ENCODE measurements around the gene TAL2.

Gene TAL2

DNA sequence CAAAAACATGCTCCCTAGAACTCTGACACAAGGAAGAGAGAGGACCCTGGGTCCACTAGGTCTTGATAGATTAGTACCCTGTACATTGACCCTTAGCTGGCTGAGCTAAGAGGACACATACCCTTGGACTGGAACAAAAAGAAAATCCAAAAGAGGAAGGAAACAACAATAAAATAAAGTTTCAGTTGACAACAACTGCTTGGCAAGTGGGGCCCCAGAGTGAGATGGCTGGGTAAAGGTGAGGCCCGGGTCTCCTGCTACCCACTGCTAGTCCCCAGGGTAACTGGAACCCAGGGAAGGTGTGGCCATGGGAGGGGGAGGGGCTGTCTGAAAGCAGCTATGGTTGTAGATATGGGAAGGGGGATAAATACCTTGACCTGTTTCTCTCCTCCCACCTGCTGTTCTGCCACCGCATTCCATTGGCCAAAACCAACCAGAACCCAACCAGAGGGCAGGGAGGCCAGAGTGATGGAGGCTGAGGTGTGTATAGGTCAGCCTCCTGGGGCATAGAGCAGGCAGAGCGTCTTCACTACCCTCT, 11.7 kb downstream of the TAL2 start:
- TF ChIP-seq, protein P1, sequence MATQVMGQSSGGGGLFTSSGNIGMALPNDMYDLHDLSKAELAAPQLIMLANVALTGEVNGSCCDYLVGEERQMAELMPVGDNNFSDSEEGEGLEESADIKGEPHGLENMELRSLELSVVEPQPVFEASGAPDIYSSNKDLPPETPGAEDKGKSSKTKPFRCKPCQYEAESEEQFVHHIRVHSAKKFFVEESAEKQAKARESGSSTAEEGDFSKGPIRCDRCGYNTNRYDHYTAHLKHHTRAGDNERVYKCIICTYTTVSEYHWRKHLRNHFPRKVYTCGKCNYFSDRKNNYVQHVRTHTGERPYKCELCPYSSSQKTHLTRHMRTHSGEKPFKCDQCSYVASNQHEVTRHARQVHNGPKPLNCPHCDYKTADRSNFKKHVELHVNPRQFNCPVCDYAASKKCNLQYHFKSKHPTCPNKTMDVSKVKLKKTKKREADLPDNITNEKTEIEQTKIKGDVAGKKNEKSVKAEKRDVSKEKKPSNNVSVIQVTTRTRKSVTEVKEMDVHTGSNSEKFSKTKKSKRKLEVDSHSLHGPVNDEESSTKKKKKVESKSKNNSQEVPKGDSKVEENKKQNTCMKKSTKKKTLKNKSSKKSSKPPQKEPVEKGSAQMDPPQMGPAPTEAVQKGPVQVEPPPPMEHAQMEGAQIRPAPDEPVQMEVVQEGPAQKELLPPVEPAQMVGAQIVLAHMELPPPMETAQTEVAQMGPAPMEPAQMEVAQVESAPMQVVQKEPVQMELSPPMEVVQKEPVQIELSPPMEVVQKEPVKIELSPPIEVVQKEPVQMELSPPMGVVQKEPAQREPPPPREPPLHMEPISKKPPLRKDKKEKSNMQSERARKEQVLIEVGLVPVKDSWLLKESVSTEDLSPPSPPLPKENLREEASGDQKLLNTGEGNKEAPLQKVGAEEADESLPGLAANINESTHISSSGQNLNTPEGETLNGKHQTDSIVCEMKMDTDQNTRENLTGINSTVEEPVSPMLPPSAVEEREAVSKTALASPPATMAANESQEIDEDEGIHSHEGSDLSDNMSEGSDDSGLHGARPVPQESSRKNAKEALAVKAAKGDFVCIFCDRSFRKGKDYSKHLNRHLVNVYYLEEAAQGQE (IDR thresholded peaks at IDR 0.05; ENCODE audit: insufficient read depth in 1 of 2, low read depth in 2 of 2, low read length in 2 of 2), result no peak
- TF ChIP-seq SIN3A (IDR thresholded peaks at IDR 0.05; ENCODE audit: borderline replicate concordance, insufficient read depth, low read length), result no peak
- no peak for TF ChIP-seq TAF1 (IDR thresholded peaks at IDR 0.05; ENCODE audit: borderline replicate concordance, insufficient read depth, low read length)
- TF ChIP-seq FOXP2 (optimal IDR thresholded peaks at IDR 0.05; ENCODE audit: borderline replicate concordance, extremely low read depth, extremely low read length, insufficient read depth), result no peak
- no peak for TF ChIP-seq POLR2AphosphoS5 (IDR thresholded peaks at IDR 0.05; ENCODE audit: low read depth, low read length)

DNA sequence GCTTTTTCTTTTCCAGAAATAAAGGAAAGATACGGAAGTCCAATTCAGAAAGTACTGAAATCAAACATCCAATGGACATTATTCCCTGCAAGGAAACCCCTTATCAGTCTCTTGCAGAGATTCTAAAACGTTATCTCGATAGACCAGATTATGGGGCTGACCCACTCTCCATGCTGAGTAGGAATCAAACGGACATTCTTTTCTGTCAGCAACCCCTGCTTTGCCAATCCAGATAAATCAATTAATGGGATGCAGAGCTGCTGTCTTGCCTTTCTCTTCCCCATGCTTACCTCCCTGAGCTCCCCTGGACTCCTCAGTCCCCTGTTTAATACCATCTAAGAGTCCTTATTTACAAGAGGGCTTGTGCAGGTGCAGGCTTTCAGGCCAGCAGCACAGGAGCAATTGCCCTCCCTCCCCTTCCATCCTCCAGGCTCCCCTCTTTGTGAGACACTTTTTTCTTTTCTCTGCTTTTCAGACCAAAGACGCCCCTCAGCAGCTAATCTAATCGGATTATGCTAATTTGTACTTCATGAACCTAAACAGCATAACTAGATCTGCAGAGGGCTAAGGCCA, 14.2 kb downstream of the TAL2 start:
- TF ChIP-seq POLR2AphosphoS5 (IDR thresholded peaks at IDR 0.05; ENCODE audit: low read depth, low read length) (no peak), SIN3A (IDR thresholded peaks at IDR 0.05; ENCODE audit: borderline replicate concordance, insufficient read depth, low read length) (no peak), TAF1 (IDR thresholded peaks at IDR 0.05; ENCODE audit: borderline replicate concordance, insufficient read depth, low read length) (no peak), FOXP2 (optimal IDR thresholded peaks at IDR 0.05; ENCODE audit: borderline replicate concordance, extremely low read depth, extremely low read length, insufficient read depth) (no peak)
- TF ChIP-seq, protein P1 (IDR thresholded peaks at IDR 0.05; ENCODE audit: insufficient read depth in 1 of 2, low read depth in 2 of 2, low read length in 2 of 2), result no peak

DNA sequence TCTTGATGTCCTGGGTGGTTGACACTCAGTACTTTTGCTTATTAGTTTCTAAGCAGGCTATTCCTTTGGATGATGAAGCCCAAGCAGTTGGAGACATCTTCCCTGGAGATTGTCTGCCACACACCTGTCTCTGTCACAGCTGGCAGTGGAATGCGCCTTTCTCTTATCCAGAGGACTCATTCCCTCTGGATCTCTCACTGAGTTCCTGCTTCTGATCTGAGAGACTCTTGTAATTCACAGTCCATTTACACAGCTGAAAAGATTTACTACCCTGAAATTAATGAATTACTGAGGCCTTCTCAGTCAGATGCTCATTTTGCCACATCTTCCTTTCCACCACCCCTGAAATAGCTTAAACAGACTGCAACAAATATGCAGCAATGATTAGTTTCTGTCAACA, 15.9 kb downstream of the TAL2 start:
- TF ChIP-seq SIN3A (IDR thresholded peaks at IDR 0.05; ENCODE audit: borderline replicate concordance, insufficient read depth, low read length) (no peak), TAF1 (IDR thresholded peaks at IDR 0.05; ENCODE audit: borderline replicate concordance, insufficient read depth, low read length) (no peak), FOXP2 (optimal IDR thresholded peaks at IDR 0.05; ENCODE audit: borderline replicate concordance, extremely low read depth, extremely low read length, insufficient read depth) (no peak), POLR2AphosphoS5 (IDR thresholded peaks at IDR 0.05; ENCODE audit: low read depth, low read length) (no peak)

DNA sequence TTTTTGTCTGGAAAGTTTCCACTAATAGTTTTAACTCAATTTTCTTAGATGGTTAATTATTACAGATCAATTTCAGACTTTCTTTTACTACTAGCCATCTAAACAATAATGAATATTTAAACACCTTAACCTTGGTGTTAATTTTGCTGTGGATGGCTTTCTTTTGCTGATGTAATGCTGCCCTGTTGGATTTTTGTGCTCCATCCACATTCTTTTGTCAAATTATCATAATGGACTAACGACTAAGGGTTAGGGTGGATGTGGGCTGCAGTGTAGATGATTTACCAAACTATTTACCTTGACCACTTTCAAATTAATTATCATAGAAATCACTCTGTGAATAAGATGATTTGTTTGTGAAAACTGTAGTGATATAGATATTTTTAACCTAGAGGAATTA, 16.5 kb downstream of the TAL2 start:
- TF ChIP-seq, protein P1 (IDR thresholded peaks at IDR 0.05; ENCODE audit: insufficient read depth in 1 of 2, low read depth in 2 of 2, low read length in 2 of 2), result no peak
- no peak for TF ChIP-seq SIN3A (IDR thresholded peaks at IDR 0.05; ENCODE audit: borderline replicate concordance, insufficient read depth, low read length)
- TF ChIP-seq POLR2AphosphoS5 (IDR thresholded peaks at IDR 0.05; ENCODE audit: low read depth, low read length), result no peak
- TF ChIP-seq TAF1 (IDR thresholded peaks at IDR 0.05; ENCODE audit: borderline replicate concordance, insufficient read depth, low read length), result no peak
- TF ChIP-seq FOXP2 (optimal IDR thresholded peaks at IDR 0.05; ENCODE audit: borderline replicate concordance, extremely low read depth, extremely low read length, insufficient read depth), result no peak

DNA sequence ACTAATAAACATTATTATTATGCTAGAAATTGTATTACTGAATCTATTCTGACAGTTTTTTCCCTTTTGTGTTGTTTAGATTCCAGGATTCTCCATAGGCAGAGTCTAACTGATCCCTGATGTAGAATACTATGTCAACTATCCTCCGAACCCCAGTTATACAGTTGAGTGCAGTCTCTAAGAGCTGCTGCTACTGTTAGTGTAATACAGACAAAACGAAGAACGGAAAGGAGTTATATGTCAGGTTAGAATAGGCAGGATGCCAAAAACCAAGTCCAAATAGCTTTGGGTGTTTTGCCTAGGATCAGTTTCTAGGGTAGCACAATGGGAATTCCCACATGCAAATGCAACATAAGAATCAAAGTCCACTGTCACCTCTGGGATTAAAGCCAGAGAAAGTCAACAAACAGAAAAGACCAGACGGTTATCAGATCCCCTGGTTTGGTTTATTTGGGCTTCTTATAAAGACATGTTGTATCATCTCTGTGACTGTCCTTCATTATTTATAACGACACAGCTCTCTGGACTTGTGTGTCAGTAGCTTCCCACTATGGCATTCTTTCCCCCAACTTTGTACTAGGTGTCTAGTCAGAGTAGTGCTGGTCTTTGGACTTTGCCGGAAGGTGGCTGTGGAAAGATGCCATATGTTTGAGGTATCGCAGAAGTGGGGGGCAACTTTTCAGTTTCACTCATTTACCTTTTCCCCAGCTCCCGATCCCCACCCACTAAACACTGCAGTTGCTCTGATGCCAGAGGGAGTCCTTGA, 17.2 kb downstream of the TAL2 start:
- TF ChIP-seq POLR2AphosphoS5 (IDR thresholded peaks at IDR 0.05; ENCODE audit: low read depth, low read length) (no peak), SIN3A (IDR thresholded peaks at IDR 0.05; ENCODE audit: borderline replicate concordance, insufficient read depth, low read length) (no peak), TAF1 (IDR thresholded peaks at IDR 0.05; ENCODE audit: borderline replicate concordance, insufficient read depth, low read length) (no peak), FOXP2 (optimal IDR thresholded peaks at IDR 0.05; ENCODE audit: borderline replicate concordance, extremely low read depth, extremely low read length, insufficient read depth) (no peak)
- TF ChIP-seq, protein P1 (IDR thresholded peaks at IDR 0.05; ENCODE audit: insufficient read depth in 1 of 2, low read depth in 2 of 2, low read length in 2 of 2), result no peak

All from PFSK-1 (cell line).